ENCODE measurements around the gene IL11RA.
A peak's percentile ranks its signal among the peaks of the same experiment; 100 is the strongest.

Gene IL11RA

GRCh38 chr9:34651876-34652601, at the start of gene IL11RA:
TSS of gene IL11RA (plus strand) at chr9:34652185. CDS start at chr9:34655218, 3,033 bp downstream.
- peak; percentile 93 for DNase-seq (ENCODE audit: low read depth)

- DNase-seq (ENCODE audit: low read depth), result peak; percentile 75
Measured at GRCh38 chr9:34603610-34604231, 48.3 kb upstream of the IL11RA start.

- no peak for DNase-seq (ENCODE audit: low read depth)
Measured at GRCh38 chr9:34606190-34606589, 45.8 kb upstream of the IL11RA start.

- DNase-seq (ENCODE audit: low read depth), result no peak
Measured at GRCh38 chr9:34606905-34607304, 45.1 kb upstream of the IL11RA start.

- DNase-seq (ENCODE audit: low read depth), result no peak
Measured at GRCh38 chr9:34607331-34607730, 44.7 kb upstream of the IL11RA start.

GRCh38 chr9:34610434-34611206, 41.4 kb upstream of the IL11RA start:
- no peak for DNase-seq (ENCODE audit: low read depth)

GRCh38 chr9:34611251-34611810, 40.7 kb upstream of the IL11RA start:
- peak; percentile 12 for DNase-seq (ENCODE audit: low read depth)

GRCh38 chr9:34611811-34612787, 39.9 kb upstream of the IL11RA start, which contains the start of gene RPP25L:
TSS of gene RPP25L (minus strand) at chr9:34612097. CDS start at chr9:34611296, 801 bp downstream.
- DNase-seq (ENCODE audit: low read depth), result peak; percentile 88

GRCh38 chr9:34612788-34613390, 39.1 kb upstream of the IL11RA start:
- DNase-seq (ENCODE audit: low read depth), result peak; percentile 77

- no peak for DNase-seq (ENCODE audit: low read depth)
Measured at GRCh38 chr9:34615132-34615531, 36.9 kb upstream of the IL11RA start.

GRCh38 chr9:34620061-34620994, 31.7 kb upstream of the IL11RA start, which contains the start of gene DCTN3:
TSS of gene DCTN3 (minus strand) at chr9:34620495. CDS start at chr9:34620464, 31 bp downstream.
- DNase-seq (ENCODE audit: low read depth), result peak; percentile 96

GRCh38 chr9:34623374-34624235, 28.4 kb upstream of the IL11RA start:
- DNase-seq (ENCODE audit: low read depth), result no peak

- no peak for DNase-seq (ENCODE audit: low read depth)
Measured at GRCh38 chr9:34624475-34625185, 27.4 kb upstream of the IL11RA start.

- no peak for DNase-seq (ENCODE audit: low read depth)
Measured at GRCh38 chr9:34625186-34625486, 26.8 kb upstream of the IL11RA start.

GRCh38 chr9:34627716-34628655, 24.0 kb upstream of the IL11RA start:
- DNase-seq (ENCODE audit: low read depth), result no peak

- DNase-seq (ENCODE audit: low read depth), result no peak
Measured at GRCh38 chr9:34628656-34629490, 23.1 kb upstream of the IL11RA start, which contains the start of gene ARID3C. TSS of gene ARID3C (minus strand) at chr9:34629066. CDS start at chr9:34628014, 1,052 bp downstream.

Data from EH (cell line).